HG02759 (cell line): ENCODE data around the gene TSSK1B.
"Not testable (repeated sequence)": the region's sequence is repeated elsewhere in the genome, so short reads cannot be mapped to it uniquely, and the experiment has no call there.

Experiments
- ATAC-seq: cut with Tn5 transposase; IDR thresholded peaks from one replicate; pipeline ENCODE4 v1.9.1; 2021; ENCODE audit warnings: mild to moderate bottlenecking, moderate library complexity; ENCODE audit not compliant: unreplicated experiment

Gene TSSK1B

GRCh38 chr5:113434889-113435288 is at the start of gene TSSK1B:
TSS of gene TSSK1B (minus strand) at chr5:113434989. CDS start at chr5:113434839, 150 bp downstream.
- no peak for ATAC-seq

GRCh38 chr5:113480243-113480642 is 45.5 kb upstream of the TSSK1B start:
- ATAC-seq = no peak

- no peak for ATAC-seq
Observed at GRCh38 chr5:113478691-113479090, 43.9 kb upstream of the TSSK1B start.

GRCh38 chr5:113474100-113474728 is 39.4 kb upstream of the TSSK1B start:
- no peak for ATAC-seq

- ATAC-seq = no peak
Observed at GRCh38 chr5:113463032-113463431, 28.2 kb upstream of the TSSK1B start.

GRCh38 chr5:113457106-113457505 is 22.3 kb upstream of the TSSK1B start:
- not testable (repeated sequence) for ATAC-seq

GRCh38 chr5:113452941-113453340 is 18.2 kb upstream of the TSSK1B start:
- no peak for ATAC-seq

GRCh38 chr5:113451797-113452196 is 17.0 kb upstream of the TSSK1B start:
- no peak for ATAC-seq

- no peak for ATAC-seq
Observed at GRCh38 chr5:113450929-113451328, 16.1 kb upstream of the TSSK1B start.

GRCh38 chr5:113450462-113450861 is 15.7 kb upstream of the TSSK1B start:
- no peak for ATAC-seq

GRCh38 chr5:113448252-113448651 is 13.5 kb upstream of the TSSK1B start:
- ATAC-seq = no peak

GRCh38 chr5:113447498-113448050 is 12.8 kb upstream of the TSSK1B start:
- no peak for ATAC-seq

GRCh38 chr5:113446358-113446927 is 11.7 kb upstream of the TSSK1B start:
- no peak for ATAC-seq

- ATAC-seq = no peak
Observed at GRCh38 chr5:113437111-113437510, 2.3 kb upstream of the TSSK1B start.

- no peak for ATAC-seq
Observed at GRCh38 chr5:113435575-113435974, 786 bp upstream of the TSSK1B start.

- ATAC-seq = no peak
Observed at GRCh38 chr5:113433862-113434612, 752 bp downstream of the TSSK1B start.

- no peak for ATAC-seq
Observed at GRCh38 chr5:113433071-113433470, 1.7 kb downstream of the TSSK1B start.

GRCh38 chr5:113427871-113428574 is 6.8 kb downstream of the TSSK1B start:
- no peak for ATAC-seq

GRCh38 chr5:113425909-113426308 is 8.9 kb downstream of the TSSK1B start:
- ATAC-seq = no peak

GRCh38 chr5:113421693-113422092 is 13.1 kb downstream of the TSSK1B start:
- ATAC-seq = no peak

GRCh38 chr5:113405530-113405929 is 29.3 kb downstream of the TSSK1B start:
- no peak for ATAC-seq
